Heart right ventricle (tissue), 16 donors: ENCODE results near the gene G6PD. TPM values are rescaled to one million over a fixed set of nuclear protein-coding genes. Genes with fewer than 3 reads are reported as not detected.
A peak's percentile ranks its signal among the peaks of the same experiment; 100 is the strongest.
"Not testable (repeated sequence)": the region's sequence is repeated elsewhere in the genome, so short reads cannot be mapped to it uniquely, and the experiment has no call there.

Experiments used
- ATAC-seq, 8 donors: fragments of 200-7000 bp; cut with Tn5 transposase; one replicate each; pipeline ENCODE4 v1.9.1; 2020; ENCODE audit warnings: mild to moderate bottlenecking in 8 of 8, moderate library complexity in 8 of 8, moderate number of reproducible peaks in 1 of 8
- DNase-seq, 2 donors: peaks; one replicate each; pipeline ENCODE4 v3.0.0-alpha.2; 2020
- H3K27ac ChIP-seq, 10 donors: fragments of 200-600 bp; sonication (generic) in 2 of 10; one replicate each; pipeline versions ENCODE4 v1.5.0 to v1.8.0; 2020 to 2022; ENCODE audit warnings: mild to moderate bottlenecking in 3 of 10
- H3K27me3 ChIP-seq, 7 donors: fragments of 200-600 bp; one replicate each; pipeline ENCODE4 v1.8.0; 2021 to 2022; ENCODE audit warnings: mild to moderate bottlenecking in 2 of 7
- H3K36me3 ChIP-seq, 9 donors: fragments of 200-600 bp; sonication (generic) in 1 of 9; one replicate each; pipeline versions ENCODE4 v1.5.0 to v1.8.0; 2020 to 2022; ENCODE audit warnings: mild to moderate bottlenecking in 2 of 9
- H3K4me1 ChIP-seq, 9 donors: fragments of 200-600 bp; sonication (generic) in 1 of 9; one replicate each; pipeline versions ENCODE4 v1.5.0 to v1.8.0; 2020 to 2022; ENCODE audit warnings: mild to moderate bottlenecking in 4 of 9
- H3K4me3 ChIP-seq, 10 donors: fragments of 200-600 bp; sonication (generic) in 2 of 10; one replicate each; pipeline versions ENCODE4 v1.5.0 to v1.8.0; 2020 to 2022; ENCODE audit warnings: mild to moderate bottlenecking in 7 of 10, moderate library complexity in 2 of 10
- H3K9me3 ChIP-seq, 11 donors: fragments of 200-600 bp in 10 of 11; sonication (generic) in 2 of 11; one replicate each; pipeline versions ENCODE4 v1.5.0 to v1.8.0; 2013 to 2022; ENCODE audit warnings: mild to moderate bottlenecking in 2 of 11, control low read depth in 1 of 11, moderate library complexity in 1 of 11
- CTCF ChIP-seq, 9 donors: fragments of 200-600 bp; sonication (generic) in 2 of 9; IDR thresholded peaks; one replicate each; pipeline versions ENCODE4 v1.5.0 to v1.8.0; 2021 to 2022; ENCODE audit warnings: antibody characterized with exemption in 9 of 9, mild to moderate bottlenecking in 5 of 9, moderate library complexity in 1 of 9
- WGBS, 2 donors: extraction: QIAGEN DNeasy Blood & Tissue Kit; methylation state at CpG; one replicate each; pipeline ENCODE4 v1.1.7; 2013; ENCODE audit warnings: inconsistent platforms in 1 of 2; 5-methylcytosine and 5-hydroxymethylcytosine counted together
- intact Hi-C, 10 donors: fragments of 100-400 bp; cut with DNase I; formaldehyde crosslinking; loops; one replicate each; pipeline versions ENCODE4 v1.11.1 to v1.14.2; 2022
- polyA plus RNA-seq, 2 donors: library from polyadenylated mRNA; stranded (reverse); fragments of 200-250 nt; gene quantifications; one replicate each; pipeline ENCODE4 v1.2.3, GENCODE V29; 2013
- total RNA-seq, 10 donors: library from RNA; stranded (reverse); fragmentation: NEBNext Ultra II Directional in 3 of 10; extraction: Animal tissue kit (Norgen Biotek cat#: 25700) in 3 of 10; gene quantifications; one replicate each; pipeline versions ENCODE4 v1.2.1 to v1.2.4, GENCODE V29; 2021 to 2023
- donor health status: Arrhythmogenic right ventricular cardiomyopathy.
- donor health status: ischemic (EF 13 %, LVEDD 7.1; RV severe dilation, severe dysfunction).
- donor health status: healthy with polysubstance abuse.
- donor health status: DM: no; HTN: yes; CAD: no.
- donor health status: DM: no; HTN: no; CAD: no.
- donor health status: ischemic (EF 25% LVEDD 6.9; RV normal size, moderate dysfunction).
- donor health status: ischemic (EF 25% LVEDD 5.7; RV mildly dilated, moderate dysfunction).
- donor health status: healthy.
- donor health status: DM: yes; HTN: yes; CAD: no.
- donor health status: Ischemic cardiomyopathy.
- donor health status: ischemic (EF 35%, LVEDD 5.7; RV mildly dilated, moderate dysfunction).
- donor health status: nonischemic (EF 11% LVEDD 7.7; RV severe dilation, severe dysfunction).
- donor health status: DM: yes; HTN: yes; CAD: no.
- donor health status: PGD.
- donor health status: ischemic (EF 29% LVEDD 5.4; RV normal size, mild dysfunction).
- donor health status: nonischemic (EF 23%, LVEDD 6.1; RV moderate dilation, normal function).

Gene G6PD
- total and polyA plus RNA-seq, 12 donors: 5.0 to 20.9 (median 9.7) TPM

- H3K27me3 ChIP-seq, H3K4me3 ChIP-seq, H3K27ac ChIP-seq, DNase-seq, ATAC-seq, H3K9me3 ChIP-seq, intact Hi-C loops, H3K4me1 ChIP-seq: not testable (repeated sequence)
- H3K36me3 ChIP-seq: peaks cover 0 to 23% (median 0%) of the 10 kb centered on the region in 9 donors
- WGBS, 2 donors: 95 to 96% methylated on average over 4 of the region's 24 CpGs
These were observed 11.5 kb upstream of the G6PD start for GRCh38 chrX:154558060-154558690.

GRCh38 chrX:154552112-154552806 is 5.6 kb upstream of the G6PD start:
- H3K9me3 ChIP-seq, H3K4me3 ChIP-seq, intact Hi-C loops, H3K27me3 ChIP-seq, H3K27ac ChIP-seq, DNase-seq: not testable (repeated sequence)
- peaks cover 0 to 34% (median 0%) of the 10 kb centered on the region in 9 donors for H3K36me3 ChIP-seq
- WGBS, 2 donors: 87 to 89% methylated on average over 7 to 8 of the region's 18 CpGs
- peaks cover 0 to 18% (median 12%) of the 10 kb centered on the region in 9 donors for H3K4me1 ChIP-seq
- ATAC-seq: peak in 1 of 8 donors; percentile 7

- H3K9me3 ChIP-seq: peaks cover 0 to 9% (median 0%) of the 10 kb centered on the region in 11 donors
- intact Hi-C loops: no loop called here
- no peak overlapping the region for H3K4me3 ChIP-seq
- no peak for TF ChIP-seq CTCF (IDR thresholded peaks at IDR 0.05)
- peaks cover 0 to 33% (median 0%) of the 10 kb centered on the region in 9 donors for H3K36me3 ChIP-seq
- 84 to 92% methylated on average over 1 of the region's 1 CpG for WGBS, 2 donors
- no peak overlapping the region for H3K27ac ChIP-seq
- peaks cover 0 to 33% (median 12%) of the 10 kb centered on the region in 9 donors for H3K4me1 ChIP-seq
- DNase-seq (no peak), ATAC-seq (no peak)
- no peaks in the 10 kb centered on the region for H3K27me3 ChIP-seq
These were observed 3.1 kb upstream of the G6PD start for GRCh38 chrX:154549766-154550165.

GRCh38 chrX:154548028-154548316 is 1.3 kb upstream of the G6PD start:
- Histone ChIP-seq H3K36me3 (peaks cover 0 to 21% (median 0%) of the 10 kb centered on the region in 9 donors), H3K27me3 (no peaks in the 10 kb centered on the region), H3K4me3 (peak overlapping the region; percentile 47 to 85 (median 71)), H3K9me3 (peaks cover 0 to 9% (median 0%) of the 10 kb centered on the region in 11 donors), H3K4me1 (peaks cover 0 to 50% (median 12%) of the 10 kb centered on the region in 9 donors), H3K27ac (peak overlapping the region in 9 of 10 donors; percentile 85 to 97 (median 91))
- no peak for TF ChIP-seq CTCF (IDR thresholded peaks at IDR 0.05)
- DNase-seq (no peak), ATAC-seq (no peak)
- 0 to 1% methylated on average over 9 of the region's 9 CpGs for WGBS, 2 donors
- intact Hi-C loops: no loop called here

- peak within 1 kb of the TSS; percentile 47 to 85 (median 71) for H3K4me3 ChIP-seq
- ATAC-seq: peak; percentile 93 to 96 (median 96)
- peaks cover 0 to 55% (median 16%) of the 10 kb centered on the region in 9 donors for H3K4me1 ChIP-seq
- 0% methylated on average over 41 to 61 of the region's 69 CpGs for WGBS, 2 donors
- intact Hi-C loops: no loop called here
- H3K9me3 ChIP-seq: peaks cover 0 to 9% (median 0%) of the 10 kb centered on the region in 11 donors
- H3K27me3 ChIP-seq: no peaks in the 10 kb centered on the region
- DNase-seq: peak; percentile 89 to 91
- peaks cover 0 to 18% (median 0%) of the 10 kb centered on the region in 9 donors for H3K36me3 ChIP-seq
- H3K27ac ChIP-seq: peak within 1 kb of the TSS; percentile 74 to 97 (median 90)
- no peak for TF ChIP-seq CTCF (IDR thresholded peaks at IDR 0.05)
These were observed 790 bp upstream of the G6PD start, which contains the start of gene IKBKG for GRCh38 chrX:154547245-154548027. IKBKG (plus strand) TSS chrX:154547620; CDS start chrX:154552003, 4,383 bp downstream.
